Measurements from ENCODE around the gene KIF3C.
"Not testable (repeated sequence)": the region's sequence is repeated elsewhere in the genome, so short reads cannot be mapped to it uniquely, and the experiment has no call there.

GRCh38 chr2:25909574-25909973, 72.7 kb downstream of the KIF3C start:
- not testable (repeated sequence) for TF ChIP-seq EZH2 (IDR thresholded peaks at IDR 0.05; ENCODE audit: borderline replicate concordance, low read depth, low read length, poor library complexity, severe bottlenecking); CTCF (conservative IDR thresholded peaks at IDR 0.05; ENCODE audit: low read depth, low read length)
